Epidermal melanocyte (primary cell): ENCODE data around the gene FAAP20.

Experiments
- DNase-seq: peaks from one replicate; pipeline ENCODE4 v3.0.0; 2011; ENCODE audit warnings: low spot score; ENCODE audit not compliant: insufficient read length

The FAAP20 gene

GRCh38 chr1:2212532-2213491 lies 18.2 kb upstream of the FAAP20 start:
- peak; percentile 96 for DNase-seq

GRCh38 chr1:2212274-2212531 lies 17.6 kb upstream of the FAAP20 start:
- no peak for DNase-seq

DNA sequence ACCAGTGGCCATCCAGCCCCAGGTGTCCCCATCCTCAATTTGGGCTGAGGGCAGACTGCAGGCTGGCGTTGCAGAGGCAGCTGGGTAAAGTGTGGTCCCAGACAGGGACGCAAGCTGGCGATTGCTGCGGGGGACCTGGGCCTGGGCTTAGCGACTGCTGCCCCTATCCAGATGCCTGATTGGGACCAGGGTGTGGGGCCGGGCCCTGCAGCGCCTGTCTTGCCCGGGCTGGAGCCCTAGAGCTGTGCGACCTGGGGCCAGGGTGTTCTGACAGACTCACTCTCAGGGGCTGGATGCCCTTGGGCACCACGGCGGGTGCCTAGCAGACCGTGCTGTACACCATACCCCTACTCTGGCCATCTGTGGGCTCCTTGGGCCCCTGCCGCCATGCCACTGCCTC lies 16.2 kb upstream of the FAAP20 start:
- DNase-seq, result no peak

GRCh38 chr1:2210084-2210653 lies 15.6 kb upstream of the FAAP20 start:
- DNase-seq, result no peak

DNA sequence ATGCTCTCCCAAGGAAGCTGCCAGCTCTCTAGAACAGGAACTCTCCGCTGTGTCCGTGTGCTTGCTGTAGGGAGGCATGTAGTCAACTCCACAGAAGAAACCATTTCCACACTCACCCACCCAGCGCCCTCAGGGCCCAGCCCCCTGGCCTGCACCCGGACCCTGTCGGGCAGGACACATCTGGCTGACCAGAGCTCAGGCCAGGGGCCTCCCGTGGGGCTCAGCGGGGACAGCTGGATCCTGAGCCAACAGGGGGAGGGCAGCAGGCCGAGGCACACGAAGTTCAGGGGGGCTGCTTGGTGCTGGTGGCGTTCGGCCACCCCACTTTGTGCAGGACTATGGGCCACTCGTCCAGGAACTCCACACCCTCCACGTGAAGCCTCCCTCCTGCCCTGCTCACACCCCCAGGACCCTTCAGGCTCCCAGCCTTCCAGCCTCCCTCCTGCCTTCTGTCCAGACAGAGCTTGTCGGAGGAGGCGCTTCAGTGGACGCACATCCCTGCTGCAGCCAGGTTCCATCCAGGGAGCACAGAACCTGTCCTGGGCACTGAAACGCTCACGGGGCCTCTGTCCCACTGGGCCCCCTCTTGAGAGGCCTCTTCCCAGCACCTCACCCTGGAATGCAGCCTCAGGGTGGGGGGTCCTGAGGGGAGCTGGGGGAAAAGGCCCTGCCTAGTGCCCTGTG lies 15.0 kb upstream of the FAAP20 start:
- DNase-seq, result no peak

DNA sequence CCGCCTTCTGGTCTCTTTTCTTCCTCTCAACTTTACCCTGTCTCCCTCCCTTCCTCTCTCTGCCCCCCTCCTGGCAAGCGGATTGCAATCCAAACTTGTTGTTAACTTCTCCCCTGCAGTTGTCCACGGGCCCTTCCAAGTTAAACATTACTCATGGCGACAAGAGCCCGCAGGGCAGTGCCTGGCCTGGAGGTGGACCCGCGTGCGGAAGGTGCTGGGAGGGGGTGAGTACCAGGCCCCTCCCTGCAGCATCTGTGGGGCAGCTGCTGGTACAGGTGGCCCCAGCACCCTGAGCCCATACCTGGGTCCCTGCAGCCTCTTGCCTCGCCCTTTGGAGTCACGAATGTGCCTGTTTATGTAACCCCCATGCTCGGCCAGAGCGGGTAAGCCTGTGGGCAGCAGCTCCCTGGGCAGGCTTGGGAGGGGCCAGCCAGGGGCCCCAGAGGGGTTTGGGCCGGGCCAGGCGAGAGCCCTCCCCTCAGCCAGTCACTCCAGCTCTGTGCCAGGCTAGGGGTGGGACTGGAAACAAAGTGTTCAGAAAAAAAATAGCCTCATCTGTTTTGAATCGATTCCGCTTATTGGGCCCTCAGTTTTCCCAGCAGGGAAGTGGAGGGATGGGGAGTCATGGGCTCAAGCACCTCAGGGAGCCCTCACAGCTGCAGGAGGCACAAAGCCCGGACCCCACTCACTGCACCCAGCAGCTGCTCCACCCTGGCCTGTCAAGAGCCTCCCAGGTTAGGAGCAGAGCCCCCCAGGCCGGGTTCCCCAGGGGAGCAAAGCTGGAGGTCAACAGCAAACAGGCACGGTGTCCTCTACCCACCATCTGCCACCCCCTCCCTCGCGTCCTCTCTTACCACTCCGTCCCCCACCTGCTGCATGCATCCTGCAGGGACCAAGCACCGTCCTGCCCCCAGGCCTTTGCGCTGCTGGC lies 14.0 kb upstream of the FAAP20 start:
- no peak for DNase-seq

- no peak for DNase-seq
Measured at GRCh38 chr1:2206813-2207487, 12.4 kb upstream of the FAAP20 start.

- peak; percentile 90 for DNase-seq
Measured at GRCh38 chr1:2205191-2205952, 10.8 kb upstream of the FAAP20 start.

- peak; percentile 89 for DNase-seq
Measured at GRCh38 chr1:2204415-2205190, 10.0 kb upstream of the FAAP20 start.

DNA sequence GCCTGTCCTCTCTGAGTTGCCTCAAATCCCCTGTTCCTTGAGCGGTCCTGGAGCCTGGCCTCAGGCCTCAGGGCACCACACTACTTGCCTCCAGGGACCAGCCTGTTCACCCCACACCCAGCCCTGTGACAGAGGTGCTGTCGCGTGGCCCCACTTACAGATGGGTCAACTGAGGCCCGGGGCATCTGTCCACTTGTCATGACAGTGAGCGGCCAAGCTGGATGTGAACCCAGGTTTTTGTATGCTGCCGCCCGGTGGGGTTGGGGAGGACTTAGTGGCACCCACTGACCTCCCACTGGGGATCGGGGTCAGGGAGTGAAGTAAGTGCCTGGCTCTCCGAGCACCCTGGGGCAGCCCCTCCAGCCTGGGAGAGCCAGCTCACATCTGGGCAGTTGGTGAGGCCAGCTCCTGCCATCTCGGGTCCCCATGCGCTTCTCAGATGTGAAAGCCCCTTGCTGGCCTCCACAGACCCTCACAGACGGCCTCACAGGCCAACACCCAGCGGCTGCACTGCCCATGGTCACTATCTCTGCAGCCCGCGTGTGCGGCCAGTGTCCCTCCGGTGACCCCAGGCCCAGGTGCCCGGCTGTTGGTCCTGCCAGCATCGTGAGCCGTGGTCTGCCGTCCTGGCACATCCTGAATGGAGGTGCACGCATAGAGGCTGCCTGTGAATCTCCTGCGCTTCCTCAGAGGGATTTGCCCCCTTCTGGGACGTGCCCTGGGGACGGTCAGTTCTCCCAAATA lies 9.3 kb upstream of the FAAP20 start:
- DNase-seq, result no peak

GRCh38 chr1:2202843-2203601 lies 8.4 kb upstream of the FAAP20 start:
- no peak for DNase-seq

DNA sequence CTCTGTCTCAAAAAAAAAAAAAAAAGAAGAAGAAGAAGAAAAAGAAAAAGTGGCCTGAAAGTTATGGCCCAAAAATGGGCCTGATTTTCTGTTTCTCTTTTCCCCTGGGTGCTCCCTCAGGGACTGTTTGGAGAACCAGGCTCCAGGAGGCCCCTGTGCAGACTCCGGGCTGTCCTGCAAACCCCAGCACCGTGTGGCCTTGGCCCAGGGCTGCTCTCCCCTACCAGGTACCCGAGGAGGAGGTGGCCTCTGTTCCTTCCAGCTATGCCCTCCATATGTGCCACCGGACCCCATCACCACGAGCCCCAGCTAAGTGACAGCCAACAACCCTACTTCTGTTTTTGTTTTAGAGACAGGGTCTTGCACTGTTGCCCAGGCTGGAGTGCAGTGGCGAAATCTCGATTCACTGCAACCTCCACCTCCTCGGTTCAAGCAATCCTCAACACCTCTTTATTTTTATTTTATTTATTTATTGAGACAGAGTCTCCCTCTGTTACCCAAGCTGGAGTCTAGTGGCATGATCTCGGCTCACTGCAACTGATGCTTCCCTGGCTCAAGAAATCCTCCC lies 7.5 kb upstream of the FAAP20 start:
- DNase-seq, result no peak

DNA sequence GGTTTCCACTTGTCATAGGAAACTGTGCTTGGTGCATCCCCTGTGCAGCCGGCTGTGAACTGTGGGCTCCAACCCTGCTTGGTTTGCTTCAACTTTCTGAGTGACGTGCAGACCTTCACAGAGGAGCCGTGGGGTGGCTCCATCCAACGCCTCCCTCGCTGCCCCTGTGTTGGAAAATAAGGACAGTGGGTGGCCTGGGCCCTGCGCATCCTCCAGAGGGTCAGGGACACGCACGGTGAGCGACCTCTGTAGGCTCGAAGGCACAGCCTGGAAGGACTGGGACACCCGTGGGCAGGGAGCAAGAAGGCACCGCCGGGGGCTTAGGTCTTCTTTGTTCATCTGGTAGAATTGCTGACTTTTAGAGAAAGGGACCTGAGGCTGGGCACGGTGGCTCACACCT lies 6.5 kb upstream of the FAAP20 start:
- DNase-seq, result no peak

DNA sequence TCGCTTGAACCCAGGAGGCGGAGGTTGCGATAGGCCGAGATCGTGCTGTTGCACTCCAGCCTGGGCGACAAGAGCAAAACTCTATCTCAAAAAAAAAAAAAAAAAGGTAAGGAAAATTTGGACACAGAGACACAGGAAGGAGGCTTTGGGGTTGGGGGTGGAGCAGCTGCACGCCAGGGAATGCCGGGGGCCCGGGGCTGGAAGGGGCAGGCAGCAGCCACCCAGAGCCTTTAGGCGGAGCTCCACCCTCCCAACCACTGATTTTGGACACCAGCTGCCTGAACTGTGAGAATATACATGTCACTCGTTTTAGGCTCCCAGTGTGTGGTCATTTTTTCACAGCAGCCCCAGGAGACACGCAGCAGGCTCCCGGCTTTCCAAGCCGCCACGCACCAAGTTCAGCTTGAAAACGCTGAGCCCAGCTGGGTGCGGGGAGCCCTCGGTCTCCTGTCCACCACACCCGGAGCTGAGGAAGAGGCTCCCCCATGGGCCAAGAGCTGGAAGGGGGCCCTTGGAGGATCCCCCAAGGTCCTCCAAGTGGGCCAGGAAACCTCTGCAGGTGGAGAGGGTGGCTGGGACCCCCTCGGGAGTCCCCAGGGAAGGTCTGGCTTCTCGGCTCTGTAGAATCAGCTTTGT lies 5.9 kb upstream of the FAAP20 start:
- DNase-seq, result no peak

DNA sequence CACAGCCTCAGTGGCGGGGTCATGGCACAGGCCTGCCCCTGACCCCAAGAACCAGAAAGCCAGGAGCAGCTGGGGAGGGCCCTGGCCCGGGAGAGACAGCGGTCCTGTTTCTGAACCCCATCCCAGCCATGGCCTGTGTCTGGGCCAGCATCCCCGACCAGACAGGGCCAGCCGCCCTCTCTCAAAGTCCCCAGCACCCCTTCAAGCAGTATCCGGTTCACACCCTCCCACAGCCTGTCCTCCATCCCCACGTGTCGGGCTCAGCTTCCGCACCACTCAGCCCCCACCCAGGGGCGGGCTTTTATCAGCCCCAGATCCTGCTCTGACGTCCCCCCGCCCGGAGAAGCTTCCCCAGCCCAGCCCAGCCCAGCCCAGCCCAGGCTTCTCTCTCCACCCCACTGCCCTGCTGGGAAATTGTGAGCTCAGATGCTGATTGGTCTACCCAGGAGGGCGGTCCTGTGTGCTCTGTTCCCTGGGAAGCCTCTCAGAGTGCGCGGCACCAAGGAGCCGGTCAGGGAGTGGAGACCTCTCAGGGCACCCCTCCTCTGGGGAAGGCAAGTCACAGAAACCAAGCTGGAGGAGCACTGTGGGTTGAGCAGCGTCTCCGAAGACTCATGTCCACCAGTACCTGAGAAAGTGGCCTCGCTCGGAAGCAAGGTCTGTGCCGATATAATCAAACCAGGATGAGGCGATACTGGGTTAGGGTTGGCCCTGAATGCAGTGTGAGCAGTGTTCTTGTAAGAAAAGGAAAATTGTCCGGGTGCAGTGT lies 4.7 kb upstream of the FAAP20 start:
- DNase-seq, result peak; percentile 99

DNA sequence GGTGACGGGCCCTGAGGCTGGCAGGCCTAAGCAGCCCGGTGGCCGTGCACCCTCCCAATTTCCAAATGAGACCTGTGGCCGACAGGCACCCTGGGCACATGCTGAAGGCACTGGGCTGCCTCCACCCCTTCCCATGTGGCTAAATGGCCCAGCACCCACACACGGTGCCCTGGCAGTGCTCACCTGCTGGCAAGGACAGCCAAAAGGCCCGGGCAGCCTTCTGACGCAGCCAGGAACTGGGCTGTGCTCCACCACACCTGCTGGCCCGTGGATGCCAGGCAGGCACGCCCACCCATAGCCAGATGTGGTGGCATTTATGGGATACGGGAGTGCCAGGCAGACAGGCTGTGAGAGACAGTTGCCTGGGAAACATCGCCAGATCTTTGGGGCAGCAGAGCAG lies 4.0 kb upstream of the FAAP20 start:
- DNase-seq, result no peak
